Gastrocnemius medialis (tissue), 4 donors: ENCODE results near the gene BEAN1.
A peak's percentile ranks its signal among the peaks of the same experiment; 100 is the strongest.

Experiments
- POLR2A ChIP-seq, 2 donors: fragments of 450-650 bp; IDR thresholded peaks; one replicate each; pipeline ENCODE4 v1.6.1; 2017; ENCODE audit warnings: antibody characterized with exemption in 2 of 2, mild to moderate bottlenecking in 2 of 2, moderate library complexity in 2 of 2
- TF ChIP-seq, protein P1 (sequence below), 5 experiments: fragments of 450-650 bp in 3 of 5; fragments of 200-600 bp in 2 of 5; sonication (generic) in 2 of 5; IDR thresholded peaks in 4 of 5; conservative IDR thresholded peaks in 1 of 5; 1 replicate in 4 of 5; 2 replicates in 1 of 5; pipeline ENCODE4 v1.5.1; 2016 to 2019; ENCODE audit warnings: antibody characterized with exemption in 5 of 5, mild to moderate bottlenecking in 3 of 5, moderate library complexity in 3 of 5

DNA sequence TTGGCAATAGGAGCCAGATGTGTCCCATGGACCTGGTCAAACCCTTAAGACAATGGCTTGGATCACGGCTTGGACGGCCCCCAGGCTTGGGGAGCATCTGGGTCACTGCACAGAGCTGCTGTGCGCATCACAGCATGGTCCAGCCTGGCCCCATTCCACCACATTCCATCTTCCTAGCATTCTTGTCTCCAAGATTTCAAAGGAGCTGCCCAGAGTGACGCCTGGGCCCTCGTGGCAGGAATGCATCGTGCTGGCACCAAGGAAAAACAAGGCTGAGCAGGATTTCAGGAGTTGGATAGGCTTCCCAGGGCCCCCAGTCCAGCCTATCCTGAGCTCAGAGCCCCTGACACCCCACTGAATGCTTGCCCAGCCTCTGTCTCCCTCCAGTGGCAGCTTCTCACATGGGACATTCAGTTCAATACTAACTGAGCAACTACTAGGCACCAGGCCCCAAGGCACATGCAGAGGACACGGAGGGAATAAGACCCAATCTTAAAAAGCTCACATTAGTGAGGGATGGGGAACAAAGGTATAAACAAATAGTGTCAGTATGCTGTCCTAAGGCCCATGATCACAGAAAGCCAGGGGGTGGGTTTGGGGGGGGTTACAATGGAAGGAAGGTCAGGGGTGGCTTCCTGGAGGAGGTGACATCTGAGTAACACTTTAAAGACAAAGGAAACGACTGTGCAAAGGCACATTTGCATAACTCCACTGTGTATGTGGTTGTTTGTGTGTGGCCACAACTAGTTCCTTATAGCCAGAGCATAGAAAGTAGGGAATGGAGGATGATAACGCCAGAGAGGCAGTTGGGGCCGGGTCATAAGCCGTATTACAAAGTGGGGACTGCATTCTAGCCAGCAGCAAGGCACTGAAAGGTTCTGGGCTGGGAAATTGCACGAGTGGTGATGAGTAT lies 88.8 kb downstream of the BEAN1 start:
- TF ChIP-seq, protein P1, sequence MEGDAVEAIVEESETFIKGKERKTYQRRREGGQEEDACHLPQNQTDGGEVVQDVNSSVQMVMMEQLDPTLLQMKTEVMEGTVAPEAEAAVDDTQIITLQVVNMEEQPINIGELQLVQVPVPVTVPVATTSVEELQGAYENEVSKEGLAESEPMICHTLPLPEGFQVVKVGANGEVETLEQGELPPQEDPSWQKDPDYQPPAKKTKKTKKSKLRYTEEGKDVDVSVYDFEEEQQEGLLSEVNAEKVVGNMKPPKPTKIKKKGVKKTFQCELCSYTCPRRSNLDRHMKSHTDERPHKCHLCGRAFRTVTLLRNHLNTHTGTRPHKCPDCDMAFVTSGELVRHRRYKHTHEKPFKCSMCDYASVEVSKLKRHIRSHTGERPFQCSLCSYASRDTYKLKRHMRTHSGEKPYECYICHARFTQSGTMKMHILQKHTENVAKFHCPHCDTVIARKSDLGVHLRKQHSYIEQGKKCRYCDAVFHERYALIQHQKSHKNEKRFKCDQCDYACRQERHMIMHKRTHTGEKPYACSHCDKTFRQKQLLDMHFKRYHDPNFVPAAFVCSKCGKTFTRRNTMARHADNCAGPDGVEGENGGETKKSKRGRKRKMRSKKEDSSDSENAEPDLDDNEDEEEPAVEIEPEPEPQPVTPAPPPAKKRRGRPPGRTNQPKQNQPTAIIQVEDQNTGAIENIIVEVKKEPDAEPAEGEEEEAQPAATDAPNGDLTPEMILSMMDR (IDR thresholded peaks at IDR 0.05 in 4 of 5, conservative IDR thresholded peaks at IDR 0.05 in 1 of 5): peak in 1 of 5 experiments; percentile 36
- TF ChIP-seq POLR2A (IDR thresholded peaks at IDR 0.05): no peak
